Choroid plexus epithelial cell (primary cell): Measurements from ENCODE around the gene ANKK1.

Experiments used
- DNase-seq: peaks from one replicate; pipeline ENCODE4 v3.0.0-alpha.2; 2010; ENCODE audit warnings: low read depth
- H3K4me3 ChIP-seq: 2 replicates; pipeline ENCODE4 v1.5.1; 2011; ENCODE audit warnings: low read depth, mild to moderate bottlenecking, control low read depth, low read length, moderate library complexity
- CTCF ChIP-seq: conservative IDR thresholded peaks from 2 replicates; pipeline ENCODE4 v1.5.1; 2011; ENCODE audit warnings: low read depth, mild to moderate bottlenecking, control low read depth, inconsistent platforms, low read length, moderate library complexity

Gene ANKK1

DNA sequence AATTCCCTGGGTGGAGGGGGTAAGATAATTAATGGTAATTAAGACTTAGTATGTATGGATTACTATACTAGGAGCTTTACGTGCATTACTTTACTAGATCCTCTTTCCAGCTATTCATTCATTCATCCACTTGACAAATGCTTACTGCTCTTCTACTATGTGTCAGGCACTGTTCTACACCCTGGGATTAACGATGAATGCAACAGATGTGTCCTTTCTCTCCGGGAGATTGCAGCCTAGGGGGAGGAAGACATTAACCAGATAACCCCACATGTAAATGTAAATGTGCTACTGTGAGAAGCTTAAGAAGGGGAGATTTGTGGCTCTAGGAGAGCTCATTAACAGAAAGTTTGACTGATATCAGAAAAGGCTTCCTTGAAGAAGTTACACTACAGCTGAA is 1.7 kb downstream of the ANKK1 start:
- no peak for DNase-seq
- no peak overlapping the region for H3K4me3 ChIP-seq
- TF ChIP-seq CTCF = no peak

DNA sequence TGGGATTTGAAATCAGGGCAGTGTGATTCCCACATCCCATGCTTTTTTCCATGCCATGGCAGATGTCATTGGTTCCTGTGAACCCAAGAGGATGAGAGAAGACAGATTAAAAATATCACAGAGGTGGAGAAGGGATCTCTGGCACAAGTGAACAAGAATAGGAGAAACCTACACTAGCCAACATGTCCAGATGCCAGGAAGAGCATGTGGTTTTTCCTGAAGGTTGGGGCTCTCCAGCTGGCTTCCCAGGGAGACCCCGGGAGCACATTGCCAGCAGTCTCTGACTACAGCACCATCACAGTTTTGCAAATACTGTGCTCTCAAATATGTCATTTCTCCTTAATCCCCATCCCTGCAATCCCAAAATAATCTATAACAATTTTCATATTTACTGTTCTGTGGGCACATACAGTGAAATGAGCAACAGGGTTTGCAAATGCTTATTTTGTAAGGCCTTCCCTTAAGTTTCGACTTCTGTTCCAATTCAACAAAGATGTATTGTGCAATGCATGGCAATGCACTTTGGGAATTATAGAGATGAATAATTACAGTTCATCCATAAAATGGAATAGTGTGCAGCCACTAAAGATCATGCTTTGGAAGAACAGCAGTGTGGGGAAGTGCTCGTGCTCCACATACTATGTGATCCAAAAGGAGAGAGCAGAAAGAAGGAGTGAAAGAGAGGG is 4.8 kb downstream of the ANKK1 start:
- no peak for DNase-seq
- TF ChIP-seq CTCF = no peak
- H3K4me3 ChIP-seq = no peak overlapping the region

- no peak overlapping the region for H3K4me3 ChIP-seq
- no peak for TF ChIP-seq CTCF
- no peak for DNase-seq
Observed at GRCh38 chr11:113393501-113393985, 6.0 kb downstream of the ANKK1 start.

DNA sequence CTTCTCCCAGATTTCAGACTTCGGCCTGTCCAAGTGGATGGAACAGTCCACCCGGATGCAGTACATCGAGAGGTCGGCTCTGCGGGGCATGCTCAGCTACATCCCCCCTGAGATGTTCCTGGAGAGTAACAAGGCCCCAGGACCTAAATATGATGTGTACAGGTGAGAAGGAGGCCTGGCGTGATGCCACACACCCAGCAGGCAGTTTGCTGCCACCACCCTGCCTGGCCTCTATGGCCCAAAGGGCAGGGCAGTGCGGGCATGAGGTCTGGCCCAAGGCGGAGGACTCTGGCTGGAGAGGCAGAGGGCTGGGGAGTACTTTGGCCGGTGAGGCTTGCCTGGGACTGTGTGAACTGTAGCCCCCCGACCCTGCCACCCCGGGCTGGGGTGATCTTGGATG is 7.3 kb downstream of the ANKK1 start:
- no peak for TF ChIP-seq CTCF
- no peak overlapping the region for H3K4me3 ChIP-seq
- no peak for DNase-seq

- H3K4me3 ChIP-seq = no peak overlapping the region
- TF ChIP-seq CTCF = no peak
- no peak for DNase-seq
Observed at GRCh38 chr11:113395782-113396336, 8.3 kb downstream of the ANKK1 start.

DNA sequence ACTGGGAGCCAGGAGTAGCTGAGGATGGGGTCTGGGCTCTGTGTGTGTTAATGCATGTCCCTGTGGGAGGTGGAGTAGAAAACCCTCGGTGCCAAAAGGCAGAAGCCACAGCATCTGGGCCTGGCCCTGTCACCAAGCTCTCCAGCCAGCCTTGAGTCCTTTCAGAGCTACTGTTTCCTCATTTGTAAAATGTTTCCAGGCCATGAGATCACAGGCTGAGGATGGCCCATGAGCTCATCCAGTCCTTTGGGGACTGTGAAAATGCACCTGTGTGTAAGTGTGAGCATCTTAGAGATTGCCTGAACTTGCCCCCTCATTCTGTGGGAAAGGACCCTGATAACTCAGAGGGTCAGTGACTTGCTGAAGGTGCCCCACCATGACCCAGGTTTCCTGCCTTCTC is 9.1 kb downstream of the ANKK1 start:
- no peak for TF ChIP-seq CTCF
- H3K4me3 ChIP-seq = no peak overlapping the region
- DNase-seq = no peak

DNA sequence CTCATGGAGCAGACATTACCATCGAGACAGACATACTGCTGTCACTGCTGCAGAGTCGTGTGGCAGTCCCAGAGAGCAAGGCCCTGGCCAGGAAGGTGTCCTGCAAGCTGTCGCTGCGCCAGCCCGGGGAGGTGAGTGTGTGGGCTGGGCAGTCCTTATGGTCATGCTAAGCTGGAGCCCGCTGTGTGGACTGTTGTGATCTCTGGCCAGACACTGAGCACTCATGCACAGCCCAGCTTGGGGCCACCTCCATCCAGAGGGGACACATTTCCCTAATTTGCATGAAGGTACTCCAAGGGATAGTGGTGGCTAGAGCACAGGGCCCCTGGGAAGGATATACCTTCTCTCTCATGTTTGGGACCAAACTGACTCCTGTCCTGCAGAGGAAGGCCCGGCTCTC is 9.6 kb downstream of the ANKK1 start:
- no peak for DNase-seq
- no peak overlapping the region for H3K4me3 ChIP-seq
- no peak for TF ChIP-seq CTCF
